Mesendoderm (in vitro differentiated cells): ENCODE data around the gene POLD2. TPM values are rescaled to one million over a fixed set of nuclear protein-coding genes. Genes with fewer than 3 reads are reported as not detected.

Experiments
- DNase-seq: peaks from one replicate; pipeline ENCODE4 v3.0.0; 2013
- H2AK5ac ChIP-seq: 2 replicates; pipeline ENCODE4 v1.6.1; 2013; ENCODE audit warnings: low read length, inconsistent platforms
- H2BK120ac ChIP-seq: 2 replicates; pipeline ENCODE4 v1.6.1; 2013; ENCODE audit warnings: low read depth, mild to moderate bottlenecking, low read length, moderate library complexity, mixed read lengths
- H2BK15ac ChIP-seq: replicated peaks from 2 replicates; pipeline ENCODE4 v1.6.1; 2013; ENCODE audit warnings: low read depth, mild to moderate bottlenecking, moderate library complexity
- H2BK5ac ChIP-seq: 2 replicates; pipeline ENCODE4 v1.6.1; 2013; ENCODE audit warnings: low read length, inconsistent platforms
- H3K18ac ChIP-seq: 2 replicates; pipeline ENCODE4 v1.6.1; 2013; ENCODE audit warnings: mild to moderate bottlenecking, low read length, mixed read lengths
- H3K23ac ChIP-seq: one replicate; pipeline ENCODE4 v1.6.1; 2013; ENCODE audit warnings: low read length
- H3K27ac ChIP-seq: 2 replicates; pipeline ENCODE4 v1.5.1; 2013; ENCODE audit warnings: low read depth, mild to moderate bottlenecking, inconsistent platforms, low read length, moderate library complexity
- H3K27me3 ChIP-seq: 2 replicates; pipeline ENCODE4 v1.6.1; 2013; ENCODE audit warnings: low read length, control low read depth, mild to moderate bottlenecking, inconsistent platforms; ENCODE audit not compliant: insufficient read depth, poor library complexity
- H3K36me3 ChIP-seq: 2 replicates; pipeline ENCODE4 v1.6.1; 2013; ENCODE audit warnings: low read length, inconsistent platforms; ENCODE audit not compliant: control insufficient read depth, insufficient read depth
- H3K4ac ChIP-seq: one replicate; pipeline ENCODE4 v1.6.1; 2013; ENCODE audit warnings: low read depth, mild to moderate bottlenecking, low read length, moderate library complexity
- H3K4me1 ChIP-seq: 2 replicates; pipeline ENCODE4 v1.6.1; 2013; ENCODE audit warnings: low read depth, low read length, inconsistent platforms; ENCODE audit not compliant: control insufficient read depth
- H3K4me2 ChIP-seq: 2 replicates; pipeline ENCODE4 v1.6.1; 2013; ENCODE audit warnings: low read length
- H3K4me3 ChIP-seq: 2 replicates; pipeline ENCODE4 v1.5.1; 2013; ENCODE audit warnings: mild to moderate bottlenecking, low read length
- H3K56ac ChIP-seq: one replicate; pipeline ENCODE4 v1.6.1; 2013; ENCODE audit warnings: low read length
- H3K79me1 ChIP-seq: 2 replicates; pipeline ENCODE4 v1.6.1; 2013; ENCODE audit warnings: low read length, inconsistent platforms
- H3K79me2 ChIP-seq: 2 replicates; pipeline ENCODE4 v1.6.1; 2013; ENCODE audit warnings: mild to moderate bottlenecking, low read length; ENCODE audit not compliant: control insufficient read depth, insufficient read depth
- H3K9ac ChIP-seq: 2 replicates; pipeline ENCODE4 v1.6.1; 2013; ENCODE audit warnings: low read length, inconsistent platforms
- H4K5ac ChIP-seq: one replicate; pipeline ENCODE4 v1.6.1; 2013; ENCODE audit warnings: low read length
- H4K8ac ChIP-seq: one replicate; pipeline ENCODE4 v1.6.1; 2013; ENCODE audit warnings: low read depth, mild to moderate bottlenecking, control low read depth, low read length, moderate library complexity
- WGBS: extraction: QIAGEN DNeasy Blood & Tissue Kit; methylation state at CpG from one replicate; pipeline ENCODE4 v1.1.7; 2013; ENCODE audit warnings: low lambda C conversion rate, missing lambda C conversion rate; ENCODE audit not compliant: insufficient coverage; ENCODE audit errors: extremely low coverage; 5-methylcytosine and 5-hydroxymethylcytosine counted together
- small RNA-seq: library from polyadenylated mRNA; stranded (forward); fragments of <200 nt; extraction: miRNeasy Mini kit (QIAGEN cat#:217004); gene quantifications from one replicate; pipeline ENCODE3, GENCODE V24; 2013; ENCODE audit not compliant: insufficient read depth

The POLD2 gene

GRCh38 chr7:44065431-44066110 is 57.8 kb downstream of the POLD2 start, which contains the start of gene PGAM2:
Gene PGAM2 (minus strand): TSS chr7:44065567. CDS start chr7:44065529, 38 bp downstream.
- Histone ChIP-seq H3K79me2 (no peaks in the 10 kb centered on the region), H3K4me3 (no peak within 1 kb of the TSS), H4K8ac (no peak within 1 kb of the TSS), H4K5ac (no peak within 1 kb of the TSS), H3K18ac (no peak within 1 kb of the TSS), H2AK5ac (no peak within 1 kb of the TSS), H3K27me3 (no peaks in the 10 kb centered on the region), H3K79me1 (no peaks in the 10 kb centered on the region), H2BK120ac (no peak within 1 kb of the TSS), H3K27ac (no peak within 1 kb of the TSS), H3K4me1 (peaks cover 4% of the 10 kb centered on the region), H3K56ac (peak within 1 kb of the TSS; percentile 56), H3K4ac (no peak within 1 kb of the TSS), H3K23ac (no peak within 1 kb of the TSS), H3K36me3 (peaks cover 3% of the 10 kb centered on the region), H2BK5ac (no peak within 1 kb of the TSS), H3K9ac (no peak within 1 kb of the TSS), H3K4me2 (no peak within 1 kb of the TSS), H2BK15ac (no peak within 1 kb of the TSS)
- peak; percentile 68 for DNase-seq
- no CpG with 5 or more reads among the region's 14 CpGs for WGBS

- no peaks in the 10 kb centered on the region for H3K79me2 ChIP-seq
- H3K4me2 ChIP-seq = no peak overlapping the region
- no CpG with 5 or more reads among the region's 33 CpGs for WGBS
- no peak overlapping the region for H3K9ac ChIP-seq
- no peak overlapping the region for H2BK5ac ChIP-seq
- no peak for DNase-seq
- no peaks in the 10 kb centered on the region for H3K79me1 ChIP-seq
- H2AK5ac ChIP-seq = no peak overlapping the region
- H4K8ac ChIP-seq = no peak overlapping the region
- H3K18ac ChIP-seq = no peak overlapping the region
- no peak overlapping the region for H2BK15ac ChIP-seq
- no peaks in the 10 kb centered on the region for H3K27me3 ChIP-seq
- no peak overlapping the region for H4K5ac ChIP-seq
- peaks cover 4% of the 10 kb centered on the region for H3K36me3 ChIP-seq
- no peak overlapping the region for H2BK120ac ChIP-seq
- H3K56ac ChIP-seq = peak overlapping the region; percentile 56
- no peak overlapping the region for H3K4me3 ChIP-seq
- peaks cover 4% of the 10 kb centered on the region for H3K4me1 ChIP-seq
- H3K4ac ChIP-seq = no peak overlapping the region
- H3K23ac ChIP-seq = no peak overlapping the region
- no peak overlapping the region for H3K27ac ChIP-seq
These were observed 58.4 kb downstream of the POLD2 start for GRCh38 chr7:44064791-44065430.

Small RNAs within 50 kb of the gene (small RNA-seq; reads per million reads assigned to genes)
- gene RNA5SP230 = not detected
